Smooth muscle cell (in vitro differentiated cells): ENCODE data around the gene PRLR. TPM values are rescaled to one million over a fixed set of nuclear protein-coding genes. Genes with fewer than 3 reads are reported as not detected.

ENCODE experiments used
- DNase-seq: peaks from one replicate; lab custom pipeline; 2025; ENCODE audit not compliant: unreplicated experiment; lab: John Stamatoyannopoulos, UW
- H2AFZ ChIP-seq: fragments of 200-600 bp; sonication (generic); 2 replicates; pipeline ENCODE4 v1.6.0; 2016; ENCODE audit warnings: antibody characterized with exemption, low read depth, mild to moderate bottlenecking
- H3F3A ChIP-seq: fragments of 200-600 bp; sonication (generic); 2 replicates; pipeline ENCODE4 v1.6.0; 2017; ENCODE audit warnings: antibody characterized with exemption, low read depth
- H3K27ac ChIP-seq: fragments of 200-600 bp; sonication (generic); 2 replicates; pipeline ENCODE4 v1.5.1; 2016; ENCODE audit warnings: low read depth, mild to moderate bottlenecking
- H3K27me3 ChIP-seq: fragments of 200-600 bp; sonication (generic); 2 replicates; pipeline ENCODE4 v1.6.1; 2016; ENCODE audit warnings: low read depth, mild to moderate bottlenecking
- H3K36me3 ChIP-seq: fragments of 200-600 bp; sonication (generic); 2 replicates; pipeline ENCODE4 v1.5.1; 2016; ENCODE audit warnings: low read depth
- H3K4me1 ChIP-seq: fragments of 200-600 bp; sonication (generic); 2 replicates; pipeline ENCODE4 v1.5.1; 2016; ENCODE audit warnings: low read depth
- H3K4me2 ChIP-seq: fragments of 200-600 bp; sonication (generic); 2 replicates; pipeline ENCODE4 v1.6.0; 2016; ENCODE audit warnings: mild to moderate bottlenecking
- H3K4me3 ChIP-seq: fragments of 200-600 bp; sonication (generic); 2 replicates; pipeline ENCODE4 v1.5.1; 2016; ENCODE audit warnings: mild to moderate bottlenecking
- H3K79me2 ChIP-seq: fragments of 200-600 bp; sonication (generic); 2 replicates; pipeline ENCODE4 v1.6.0; 2016; ENCODE audit warnings: low read depth, mild to moderate bottlenecking
- H3K9ac ChIP-seq: fragments of 200-600 bp; sonication (generic); 2 replicates; pipeline ENCODE4 v1.6.0; 2016; ENCODE audit warnings: low read depth
- H3K9me3 ChIP-seq: fragments of 200-600 bp; sonication (generic); replicated peaks from 2 replicates; pipeline ENCODE4 v1.5.1; 2016; ENCODE audit warnings: low read depth
- H4K20me1 ChIP-seq: fragments of 200-600 bp; sonication (generic); 2 replicates; pipeline ENCODE4 v1.6.0; 2016; ENCODE audit warnings: low read depth
- WGBS: methylation state at CpG from one replicate; pipeline ENCODE4 v1.1.7; 2016; ENCODE audit warnings: low lambda C conversion rate; 5-methylcytosine and 5-hydroxymethylcytosine counted together
- polyA plus RNA-seq: library from polyadenylated mRNA; unstranded; fragments of >200 nt; fragmentation: Nextera tagmentation; extraction: Ambion mirVana; gene quantifications from 2 replicates; pipeline ENCODE4 v1.2.1, GENCODE V29; 2016
- total RNA-seq: library from RNA; depleted of rRNA; stranded (reverse); fragments of >200 nt; gene quantifications from 2 replicates; pipeline ENCODE4 v1.2.3, GENCODE V29; 2014
- TF ChIP-seq, protein P1 (sequence below): fragments of 200-600 bp; sonication (generic); IDR thresholded peaks from 2 replicates; pipeline ENCODE4 v1.5.1; 2017; ENCODE audit warnings: borderline replicate concordance, mild to moderate bottlenecking, antibody characterized with exemption; ENCODE audit not compliant: insufficient read depth, poor library complexity, severe bottlenecking

PRLR gene
- total and polyA plus RNA-seq, 2 experiments from 2014 or later, result 2.3 to 47.4 TPM

DNA sequence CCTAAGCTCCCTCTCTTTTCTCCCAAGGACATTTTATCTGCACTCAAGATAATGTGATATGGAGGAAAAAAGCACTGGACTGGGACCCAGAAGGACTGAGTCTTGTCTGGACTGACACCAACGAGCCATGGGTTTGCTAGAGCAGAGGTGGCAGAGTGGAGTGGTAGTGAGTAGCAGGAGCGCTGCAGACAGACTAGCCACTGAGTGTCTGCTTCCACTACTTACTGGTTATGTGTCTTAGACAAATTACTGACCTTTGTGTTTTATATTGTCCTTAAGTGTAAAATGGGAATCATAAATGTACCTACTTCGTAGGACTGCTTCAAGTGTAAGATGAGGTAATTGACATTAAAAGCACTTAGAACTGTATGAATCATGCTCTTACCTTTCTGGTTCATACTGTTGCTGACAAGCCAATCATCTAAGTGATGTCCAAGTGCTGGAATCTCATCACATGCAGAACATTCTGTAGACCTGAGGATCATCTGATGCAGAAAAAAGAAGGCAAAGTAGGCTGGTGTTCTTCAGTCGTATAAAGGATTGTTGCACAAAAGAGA is 12.5 kb upstream of the PRLR start:
- Histone ChIP-seq H4K20me1 (no peaks in the 10 kb centered on the region), H3K4me1 (no peaks in the 10 kb centered on the region), H3K36me3 (no peaks in the 10 kb centered on the region), H2AFZ (no peak overlapping the region), H3K4me3 (no peak overlapping the region), H3K4me2 (no peak overlapping the region), H3K79me2 (no peaks in the 10 kb centered on the region), H3K9ac (no peak overlapping the region), H3F3A (no peaks in the 10 kb centered on the region), H3K9me3 (no peaks in the 10 kb centered on the region), H3K27ac (no peak overlapping the region), H3K27me3 (no peaks in the 10 kb centered on the region)
- TF ChIP-seq, protein P1, sequence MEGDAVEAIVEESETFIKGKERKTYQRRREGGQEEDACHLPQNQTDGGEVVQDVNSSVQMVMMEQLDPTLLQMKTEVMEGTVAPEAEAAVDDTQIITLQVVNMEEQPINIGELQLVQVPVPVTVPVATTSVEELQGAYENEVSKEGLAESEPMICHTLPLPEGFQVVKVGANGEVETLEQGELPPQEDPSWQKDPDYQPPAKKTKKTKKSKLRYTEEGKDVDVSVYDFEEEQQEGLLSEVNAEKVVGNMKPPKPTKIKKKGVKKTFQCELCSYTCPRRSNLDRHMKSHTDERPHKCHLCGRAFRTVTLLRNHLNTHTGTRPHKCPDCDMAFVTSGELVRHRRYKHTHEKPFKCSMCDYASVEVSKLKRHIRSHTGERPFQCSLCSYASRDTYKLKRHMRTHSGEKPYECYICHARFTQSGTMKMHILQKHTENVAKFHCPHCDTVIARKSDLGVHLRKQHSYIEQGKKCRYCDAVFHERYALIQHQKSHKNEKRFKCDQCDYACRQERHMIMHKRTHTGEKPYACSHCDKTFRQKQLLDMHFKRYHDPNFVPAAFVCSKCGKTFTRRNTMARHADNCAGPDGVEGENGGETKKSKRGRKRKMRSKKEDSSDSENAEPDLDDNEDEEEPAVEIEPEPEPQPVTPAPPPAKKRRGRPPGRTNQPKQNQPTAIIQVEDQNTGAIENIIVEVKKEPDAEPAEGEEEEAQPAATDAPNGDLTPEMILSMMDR, result no peak
- 72% methylated on average over 4 of the region's 4 CpGs for WGBS
- DNase-seq, result no peak

DNA sequence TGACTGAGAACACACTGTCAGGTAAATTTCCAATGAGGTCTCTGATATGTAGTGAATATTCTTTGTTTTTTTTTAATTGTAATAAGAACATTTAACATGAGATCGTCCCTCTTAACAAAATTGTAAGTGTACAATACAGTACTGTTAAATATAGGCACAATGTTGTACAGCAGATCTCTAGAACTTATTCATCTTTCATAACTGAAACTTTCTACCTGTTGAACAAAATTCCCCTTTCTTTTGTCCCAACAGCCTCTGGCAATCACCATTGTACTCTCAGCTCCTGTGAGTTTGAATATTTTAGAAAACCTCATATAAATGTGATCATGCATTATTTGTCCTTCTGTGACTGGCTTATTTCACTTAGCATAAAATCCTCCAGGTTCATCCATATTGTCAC is 10.6 kb upstream of the PRLR start:
- 89% methylated on average over 1 of the region's 1 CpG for WGBS
- no peaks in the 10 kb centered on the region for H3F3A ChIP-seq
- H3K9ac ChIP-seq, result no peak overlapping the region
- no peaks in the 10 kb centered on the region for H3K9me3 ChIP-seq
- H3K4me3 ChIP-seq, result no peak overlapping the region
- no peaks in the 10 kb centered on the region for H3K79me2 ChIP-seq
- no peaks in the 10 kb centered on the region for H3K36me3 ChIP-seq
- TF ChIP-seq, protein P1, result no peak
- H3K4me1 ChIP-seq, result no peaks in the 10 kb centered on the region
- H4K20me1 ChIP-seq, result no peaks in the 10 kb centered on the region
- no peak for DNase-seq
- no peaks in the 10 kb centered on the region for H3K27me3 ChIP-seq
- no peak overlapping the region for H3K4me2 ChIP-seq
- H2AFZ ChIP-seq, result no peak overlapping the region
- H3K27ac ChIP-seq, result no peak overlapping the region

GRCh38 chr5:35239911-35240610 is 9.8 kb upstream of the PRLR start:
- no peak overlapping the region for H3K4me2 ChIP-seq
- 98% methylated on average over 2 of the region's 2 CpGs for WGBS

More at GRCh38 chr5:35239911-35240610, 9.8 kb upstream of the PRLR start:
- no peak overlapping the region for H2AFZ ChIP-seq
- TF ChIP-seq, protein P1, result no peak
- H3K36me3 ChIP-seq, result no peaks in the 10 kb centered on the region
- no peaks in the 10 kb centered on the region for H3K27me3 ChIP-seq
- H3K4me1 ChIP-seq, result no peaks in the 10 kb centered on the region
- no peaks in the 10 kb centered on the region for H3F3A ChIP-seq
- no peak overlapping the region for H3K27ac ChIP-seq
- H3K4me3 ChIP-seq, result no peak overlapping the region
- no peaks in the 10 kb centered on the region for H3K9me3 ChIP-seq
- H3K9ac ChIP-seq, result no peak overlapping the region
- no peaks in the 10 kb centered on the region for H4K20me1 ChIP-seq
- no peaks in the 10 kb centered on the region for H3K79me2 ChIP-seq
- DNase-seq, result no peak
